Colonic mucosa (tissue), 4 donors: ENCODE measurements around the gene USP1. TPM values are rescaled to one million over a fixed set of nuclear protein-coding genes. Genes with fewer than 3 reads are reported as not detected.

Experiments used
- DNase-seq: peaks from one replicate; pipeline ENCODE4 v3.0.0-alpha.2; 2020
- H3K27ac ChIP-seq: fragments of 200-600 bp; one replicate; pipeline ENCODE4 v1.8.0; 2021
- H3K27me3 ChIP-seq: fragments of 200-600 bp; one replicate; pipeline ENCODE4 v1.8.0; 2021
- H3K36me3 ChIP-seq: fragments of 200-600 bp; one replicate; pipeline ENCODE4 v1.8.0; 2021
- H3K4me1 ChIP-seq: fragments of 200-600 bp; one replicate; pipeline ENCODE4 v1.8.0; 2021; ENCODE audit warnings: mild to moderate bottlenecking
- H3K4me3 ChIP-seq: fragments of 200-600 bp; one replicate; pipeline ENCODE4 v1.8.0; 2021
- H3K9ac ChIP-seq, 2 donors: one replicate each; pipeline ENCODE4 v1.7.0; 2013; ENCODE audit warnings: control low read depth in 2 of 2, low read depth in 2 of 2, low read length in 2 of 2
- H3K9me3 ChIP-seq: fragments of 200-600 bp; one replicate; pipeline ENCODE4 v1.8.0; 2021
- intact Hi-C: fragments of 100-400 bp; cut with DNase I; formaldehyde crosslinking; loops from one replicate; pipeline ENCODE4 v1.14.1; 2022
- total RNA-seq, 2 donors: library from RNA; stranded (reverse); fragmentation: NEBNext Ultra II Directional in 1 of 2; extraction: Animal tissue kit (Norgen Biotek cat#: 25700) in 1 of 2; gene quantifications; one replicate each; pipeline ENCODE4 v1.2.1, GENCODE V29; 2021
- TF ChIP-seq, protein P1 (sequence below): fragments of 200-600 bp; IDR thresholded peaks from one replicate; pipeline ENCODE4 v1.8.0; 2022; ENCODE audit warnings: antibody characterized with exemption, mild to moderate bottlenecking
- donor health status: healthy.
- donor health status: DM: no; HTN: no; CAD: no.
- donor health status: DM: no; HTN: no; CAD: no.

Gene USP1
- total RNA-seq, 2 donors from 2014 or later: 28.8 to 30.7 TPM

DNA sequence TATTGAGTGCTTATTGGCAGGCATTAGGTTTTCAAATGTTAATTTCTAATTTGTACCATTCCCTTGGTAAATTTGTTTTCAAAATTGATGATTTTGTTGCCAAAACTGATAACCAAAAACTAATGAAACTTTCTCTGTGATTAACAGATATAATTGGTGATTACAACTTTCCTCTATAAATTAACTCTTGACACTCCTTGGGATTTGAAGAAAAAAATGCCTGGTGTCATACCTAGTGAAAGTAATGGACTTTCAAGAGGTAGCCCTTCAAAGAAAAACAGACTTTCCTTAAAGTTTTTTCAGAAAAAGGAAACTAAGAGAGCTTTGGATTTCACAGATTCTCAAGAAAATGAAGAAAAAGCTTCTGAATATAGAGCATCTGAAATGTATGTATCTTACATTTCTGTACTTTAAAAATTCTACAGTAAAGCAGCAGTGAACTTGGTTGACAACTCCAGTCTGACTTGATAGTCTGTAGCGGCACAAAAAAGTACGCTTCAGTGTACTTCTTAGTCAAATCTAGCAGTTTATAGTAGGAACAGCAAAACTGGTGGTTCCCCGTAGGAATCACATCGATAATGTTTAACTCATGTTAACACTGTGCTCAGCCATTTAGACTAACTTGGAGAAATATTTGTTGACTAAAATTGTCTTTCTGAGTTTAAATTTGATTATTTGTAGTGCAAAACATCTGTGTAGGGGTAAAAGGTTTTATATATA lies 3.0 kb downstream of the USP1 start:
- TF ChIP-seq, protein P1, sequence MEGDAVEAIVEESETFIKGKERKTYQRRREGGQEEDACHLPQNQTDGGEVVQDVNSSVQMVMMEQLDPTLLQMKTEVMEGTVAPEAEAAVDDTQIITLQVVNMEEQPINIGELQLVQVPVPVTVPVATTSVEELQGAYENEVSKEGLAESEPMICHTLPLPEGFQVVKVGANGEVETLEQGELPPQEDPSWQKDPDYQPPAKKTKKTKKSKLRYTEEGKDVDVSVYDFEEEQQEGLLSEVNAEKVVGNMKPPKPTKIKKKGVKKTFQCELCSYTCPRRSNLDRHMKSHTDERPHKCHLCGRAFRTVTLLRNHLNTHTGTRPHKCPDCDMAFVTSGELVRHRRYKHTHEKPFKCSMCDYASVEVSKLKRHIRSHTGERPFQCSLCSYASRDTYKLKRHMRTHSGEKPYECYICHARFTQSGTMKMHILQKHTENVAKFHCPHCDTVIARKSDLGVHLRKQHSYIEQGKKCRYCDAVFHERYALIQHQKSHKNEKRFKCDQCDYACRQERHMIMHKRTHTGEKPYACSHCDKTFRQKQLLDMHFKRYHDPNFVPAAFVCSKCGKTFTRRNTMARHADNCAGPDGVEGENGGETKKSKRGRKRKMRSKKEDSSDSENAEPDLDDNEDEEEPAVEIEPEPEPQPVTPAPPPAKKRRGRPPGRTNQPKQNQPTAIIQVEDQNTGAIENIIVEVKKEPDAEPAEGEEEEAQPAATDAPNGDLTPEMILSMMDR: no peak
- no peak overlapping the region for H3K9ac ChIP-seq
- no peak for DNase-seq

DNA sequence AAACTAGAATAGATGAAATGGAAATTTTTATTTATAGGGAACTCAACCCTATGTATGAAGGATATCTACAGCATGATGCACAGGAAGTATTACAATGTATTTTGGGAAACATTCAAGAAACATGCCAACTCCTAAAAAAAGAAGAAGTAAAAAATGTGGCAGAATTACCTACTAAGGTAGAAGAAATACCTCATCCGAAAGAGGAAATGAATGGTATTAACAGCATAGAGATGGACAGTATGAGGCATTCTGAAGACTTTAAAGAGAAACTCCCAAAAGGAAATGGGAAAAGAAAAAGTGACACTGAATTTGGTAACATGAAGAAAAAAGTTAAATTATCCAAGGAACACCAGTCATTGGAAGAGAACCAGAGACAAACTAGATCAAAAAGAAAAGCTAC lies 7.9 kb downstream of the USP1 start:
- H3K27ac ChIP-seq: no peak overlapping the region
- H3K36me3 ChIP-seq: peaks cover 6% of the 10 kb centered on the region
- no peak overlapping the region for H3K9ac ChIP-seq
- no peaks in the 10 kb centered on the region for H3K9me3 ChIP-seq
- intact Hi-C loops: no loop called here
- H3K4me3 ChIP-seq: no peak overlapping the region
- H3K27me3 ChIP-seq: no peaks in the 10 kb centered on the region
- no peak for DNase-seq
- H3K4me1 ChIP-seq: no peaks in the 10 kb centered on the region
- TF ChIP-seq, protein P1: no peak

More for the DNA sequence above, 3.0 kb downstream of the USP1 start:
- Histone ChIP-seq H3K27me3 (no peaks in the 10 kb centered on the region), H3K9me3 (no peaks in the 10 kb centered on the region), H3K4me3 (no peak overlapping the region), H3K36me3 (no peaks in the 10 kb centered on the region), H3K4me1 (peaks cover 4% of the 10 kb centered on the region), H3K27ac (no peak overlapping the region)
- intact Hi-C loops: no loop called here

DNA sequence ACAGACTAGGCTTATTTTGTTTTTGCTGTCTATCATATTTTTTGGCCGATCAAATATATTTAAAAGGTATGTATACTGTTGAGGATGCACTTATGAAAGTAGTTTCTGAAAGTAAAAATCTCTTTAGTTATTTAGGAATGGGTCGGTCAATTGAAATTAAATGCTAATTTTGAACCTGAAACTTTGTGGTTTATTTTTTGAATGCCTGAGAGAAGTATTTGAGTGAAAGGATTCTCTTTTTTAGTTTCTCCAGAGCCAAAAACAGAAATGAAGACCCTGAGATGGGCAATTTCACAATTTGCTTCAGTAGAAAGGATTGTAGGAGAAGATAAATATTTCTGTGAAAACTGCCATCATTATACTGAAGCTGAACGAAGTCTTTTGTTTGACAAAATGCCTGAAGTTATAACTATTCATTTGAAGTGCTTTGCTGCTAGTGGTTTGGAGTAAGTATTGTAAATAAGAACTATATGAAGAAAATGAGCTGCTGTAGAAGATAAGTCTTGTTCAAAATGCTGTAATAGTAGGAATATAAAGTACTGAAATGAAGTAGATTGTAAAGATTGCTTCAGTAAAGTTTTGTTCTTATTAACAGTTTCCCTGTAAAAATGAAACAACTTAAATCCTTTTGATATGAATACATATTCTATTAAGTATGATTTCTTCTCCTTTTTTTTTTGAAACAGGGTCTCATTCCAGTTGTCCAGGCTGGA lies 11.5 kb downstream of the USP1 start:
- TF ChIP-seq, protein P1: no peak
- Histone ChIP-seq H3K4me1 (no peaks in the 10 kb centered on the region), H3K9ac (no peak overlapping the region), H3K27me3 (no peaks in the 10 kb centered on the region), H3K9me3 (no peaks in the 10 kb centered on the region), H3K27ac (no peak overlapping the region), H3K36me3 (peaks cover 11% of the 10 kb centered on the region), H3K4me3 (no peak overlapping the region)
- intact Hi-C loops: no loop called here
- no peak for DNase-seq

DNA sequence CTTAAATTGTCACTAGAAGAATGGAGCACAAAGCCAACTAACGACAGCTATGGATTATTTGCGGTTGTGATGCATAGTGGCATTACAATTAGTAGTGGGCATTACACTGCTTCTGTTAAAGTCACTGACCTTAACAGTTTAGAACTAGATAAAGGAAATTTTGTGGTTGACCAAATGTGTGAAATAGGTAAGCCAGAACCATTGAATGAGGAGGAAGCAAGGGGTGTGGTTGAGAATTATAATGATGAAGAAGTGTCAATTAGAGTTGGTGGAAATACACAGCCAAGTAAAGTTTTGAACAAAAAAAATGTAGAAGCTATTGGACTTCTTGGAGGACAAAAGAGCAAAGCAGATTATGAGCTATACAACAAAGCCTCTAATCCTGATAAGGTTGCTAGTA lies 13.5 kb downstream of the USP1 start:
- TF ChIP-seq, protein P1: no peak
- Histone ChIP-seq H3K9ac (no peak overlapping the region), H3K9me3 (no peaks in the 10 kb centered on the region), H3K4me1 (no peaks in the 10 kb centered on the region), H3K36me3 (peaks cover 11% of the 10 kb centered on the region), H3K4me3 (no peak overlapping the region), H3K27me3 (no peaks in the 10 kb centered on the region), H3K27ac (no peak overlapping the region)
- no peak for DNase-seq
- intact Hi-C loops: no loop called here

DNA sequence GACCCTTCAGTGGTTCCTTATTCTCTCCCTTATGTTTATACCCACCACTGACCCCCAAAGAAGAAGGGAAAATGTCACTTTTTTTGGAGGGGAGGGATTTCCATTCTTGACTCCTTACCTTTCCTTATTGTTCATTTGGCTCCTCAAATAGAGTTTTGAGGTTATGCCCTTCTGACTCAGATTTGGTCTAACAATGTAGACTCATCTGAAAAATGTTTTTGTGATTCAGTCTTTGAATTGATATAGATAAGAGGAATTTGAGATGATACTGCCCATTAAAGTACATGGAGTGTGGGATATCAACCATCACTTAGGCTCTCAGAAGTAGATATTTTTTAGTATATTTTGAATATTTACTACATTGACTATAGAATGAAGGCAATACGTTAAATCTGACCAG lies 16.1 kb downstream of the USP1 start:
- no peak overlapping the region for H3K4me3 ChIP-seq
- no peaks in the 10 kb centered on the region for H3K9me3 ChIP-seq
- DNase-seq: no peak
- H3K27me3 ChIP-seq: no peaks in the 10 kb centered on the region
- no peak overlapping the region for H3K27ac ChIP-seq
- H3K9ac ChIP-seq: no peak overlapping the region
- peaks cover 11% of the 10 kb centered on the region for H3K36me3 ChIP-seq
- no peaks in the 10 kb centered on the region for H3K4me1 ChIP-seq
- TF ChIP-seq, protein P1: no peak
- intact Hi-C loops: no loop called here
